ENCODE data around the gene SLC6A18.

Gene SLC6A18

DNA sequence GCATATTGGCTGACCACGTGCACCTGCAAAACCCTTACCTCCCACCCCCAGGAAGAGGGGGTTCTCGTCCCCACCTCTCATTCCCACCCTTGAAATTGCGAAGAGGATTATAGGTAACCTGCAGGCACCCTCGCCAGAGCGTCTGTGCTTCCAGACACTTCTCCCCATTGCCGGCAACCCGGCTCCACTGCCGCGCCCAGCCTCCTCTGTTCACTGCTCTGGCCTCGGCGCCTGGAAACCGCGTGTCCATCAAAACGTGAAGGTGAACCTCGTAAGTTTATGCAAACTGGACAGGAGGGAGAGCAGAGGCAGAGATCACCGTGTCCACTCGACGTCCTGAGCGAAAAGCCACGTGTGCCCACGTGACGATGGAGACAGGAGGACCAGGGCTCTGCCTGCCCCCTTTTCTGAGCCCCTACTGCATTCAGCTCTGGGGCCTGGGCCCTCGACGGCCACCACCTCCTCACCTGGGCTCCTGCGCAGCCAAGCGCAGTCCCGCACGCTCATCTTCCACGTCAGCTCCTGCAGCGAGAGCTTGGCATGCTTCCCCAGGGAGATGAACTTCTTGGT is 67.8 kb downstream of the SLC6A18 start:
- DNase-seq (ENCODE audit: low read depth) = no peak

DNA sequence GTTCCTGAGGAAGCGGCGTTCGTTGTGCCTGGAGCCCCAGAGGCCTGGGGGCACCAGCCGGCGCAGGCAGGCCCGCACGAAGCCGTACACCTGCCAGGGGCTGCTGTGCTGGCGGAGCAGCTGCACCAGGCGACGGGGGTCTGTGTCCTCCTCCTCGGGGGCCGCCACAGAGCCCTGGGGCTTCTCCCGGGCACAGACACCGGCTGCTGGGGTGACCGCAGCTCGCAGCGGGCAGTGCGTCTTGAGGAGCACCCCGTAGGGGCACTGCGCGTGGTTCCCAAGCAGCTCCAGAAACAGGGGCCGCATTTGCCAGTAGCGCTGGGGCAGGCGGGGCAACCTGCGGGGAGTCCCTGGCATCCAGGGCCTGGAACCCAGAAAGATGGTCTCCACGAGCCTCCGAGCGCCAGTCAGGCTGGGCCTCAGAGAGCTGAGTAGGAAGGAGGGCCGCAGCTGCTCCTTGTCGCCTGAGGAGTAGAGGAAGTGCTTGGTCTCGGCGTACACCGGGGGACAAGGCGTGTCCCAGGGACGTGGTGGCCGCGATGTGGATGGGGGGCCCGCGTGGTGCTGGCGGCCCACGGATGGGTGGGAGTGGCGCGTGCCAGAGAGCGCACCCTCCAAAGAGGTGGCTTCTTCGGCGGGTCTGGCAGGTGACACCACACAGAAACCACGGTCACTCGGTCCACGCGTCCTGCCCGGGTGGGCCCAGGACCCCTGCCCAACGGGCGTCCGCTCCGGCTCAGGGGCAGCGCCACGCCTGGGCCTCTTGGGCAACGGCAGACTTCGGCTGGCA is 68.4 kb downstream of the SLC6A18 start:
- no peak for DNase-seq (ENCODE audit: low read depth)

DNA sequence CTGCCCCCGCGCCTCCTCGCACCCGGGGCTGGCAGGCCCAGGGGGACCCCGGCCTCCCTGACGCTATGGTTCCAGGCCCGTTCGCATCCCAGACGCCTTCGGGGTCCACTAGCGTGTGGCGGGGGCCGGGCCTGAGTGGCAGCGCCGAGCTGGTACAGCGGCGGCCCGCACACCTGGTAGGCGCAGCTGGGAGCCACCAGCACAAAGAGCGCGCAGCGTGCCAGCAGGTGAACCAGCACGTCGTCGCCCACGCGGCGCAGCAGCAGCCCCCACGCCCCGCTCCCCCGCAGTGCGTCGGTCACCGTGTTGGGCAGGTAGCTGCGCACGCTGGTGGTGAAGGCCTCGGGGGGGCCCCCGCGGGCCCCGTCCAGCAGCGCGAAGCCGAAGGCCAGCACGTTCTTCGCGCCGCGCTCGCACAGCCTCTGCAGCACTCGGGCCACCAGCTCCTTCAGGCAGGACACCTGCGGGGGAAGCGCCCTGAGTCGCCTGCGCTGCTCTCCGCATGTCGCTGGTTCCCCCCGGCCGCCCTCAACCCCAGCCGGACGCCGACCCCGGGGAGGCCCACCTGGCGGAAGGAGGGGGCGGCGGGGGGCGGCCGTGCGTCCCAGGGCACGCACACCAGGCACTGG is 69.1 kb downstream of the SLC6A18 start:
- DNase-seq (ENCODE audit: low read depth) = no peak

DNA sequence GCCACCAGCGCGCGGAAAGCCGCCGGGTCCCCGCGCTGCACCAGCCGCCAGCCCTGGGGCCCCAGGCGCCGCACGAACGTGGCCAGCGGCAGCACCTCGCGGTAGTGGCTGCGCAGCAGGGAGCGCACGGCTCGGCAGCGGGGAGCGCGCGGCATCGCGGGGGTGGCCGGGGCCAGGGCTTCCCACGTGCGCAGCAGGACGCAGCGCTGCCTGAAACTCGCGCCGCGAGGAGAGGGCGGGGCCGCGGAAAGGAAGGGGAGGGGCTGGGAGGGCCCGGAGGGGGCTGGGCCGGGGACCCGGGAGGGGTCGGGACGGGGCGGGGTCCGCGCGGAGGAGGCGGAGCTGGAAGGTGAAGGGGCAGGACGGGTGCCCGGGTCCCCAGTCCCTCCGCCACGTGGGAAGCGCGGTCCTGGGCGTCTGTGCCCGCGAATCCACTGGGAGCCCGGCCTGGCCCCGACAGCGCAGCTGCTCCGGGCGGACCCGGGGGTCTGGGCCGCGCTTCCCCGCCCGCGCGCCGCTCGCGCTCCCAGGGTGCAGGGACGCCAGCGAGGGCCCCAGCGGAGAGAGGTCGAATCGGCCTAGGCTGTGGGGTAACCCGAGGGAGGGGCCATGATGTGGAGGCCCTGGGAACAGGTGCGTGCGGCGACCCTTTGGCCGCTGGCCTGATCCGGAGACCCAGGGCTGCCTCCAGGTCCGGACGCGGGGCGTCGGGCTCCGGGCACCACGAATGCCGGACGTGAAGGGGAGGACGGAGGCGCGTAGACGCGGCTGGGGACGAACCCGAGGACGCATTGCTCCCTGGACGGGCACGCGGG is 69.9 kb downstream of the SLC6A18 start, which contains the start of gene TERT:
TERT (minus strand) TSS at position 234 of the 815 bp plus-strand sequence; CDS start at position 155, 79 bp downstream.
- DNase-seq (ENCODE audit: low read depth) = no peak

DNA sequence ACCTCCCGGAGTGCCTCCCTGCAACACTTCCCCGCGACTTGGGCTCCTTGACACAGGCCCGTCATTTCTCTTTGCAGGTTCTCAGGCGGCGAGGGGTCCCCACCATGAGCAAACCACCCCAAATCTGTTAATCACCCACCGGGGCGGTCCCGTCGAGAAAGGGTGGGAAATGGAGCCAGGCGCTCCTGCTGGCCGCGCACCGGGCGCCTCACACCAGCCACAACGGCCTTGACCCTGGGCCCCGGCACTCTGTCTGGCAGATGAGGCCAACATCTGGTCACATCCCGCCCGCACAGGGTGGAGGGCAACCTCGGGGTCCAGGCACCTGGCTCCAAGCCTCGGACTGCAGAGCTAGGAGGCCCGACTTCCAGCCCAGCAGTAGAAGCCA is 70.5 kb downstream of the SLC6A18 start:
- DNase-seq (ENCODE audit: low read depth) = no peak

Data from non-pigmented ciliary epithelial cell (primary cell).